Body of pancreas (tissue), 4 donors: ENCODE measurements around the gene GPS1. TPM values are rescaled to one million over a fixed set of nuclear protein-coding genes. Genes with fewer than 3 reads are reported as not detected.

ENCODE experiments used
- ATAC-seq: fragments of 150-250 bp; one replicate; pipeline ENCODE4 v1.9.1; 2016
- DNase-seq, 4 donors: peaks; one replicate each; pipeline ENCODE4 v3.0.0-alpha.2; 2019
- H3K27ac ChIP-seq, 4 donors: fragments of 200-600 bp; sonication (generic); 1 replicate in 3 of 4; 2 replicates in 1 of 4; pipeline versions ENCODE4 v1.5.1 to v1.6.1; 2016 to 2019; ENCODE audit warnings: mild to moderate bottlenecking in 1 of 4, mixed read lengths in 1 of 4, moderate library complexity in 1 of 4
- H3K27me3 ChIP-seq, 2 donors: fragments of 200-600 bp; sonication (generic); one replicate each; pipeline ENCODE4 v1.6.0; 2016; ENCODE audit warnings: mild to moderate bottlenecking in 1 of 2
- H3K36me3 ChIP-seq, 2 donors: fragments of 200-600 bp; sonication (generic); replicated peaks in 1 of 2; 2 replicates each; pipeline ENCODE4 v1.5.1; 2016; ENCODE audit warnings: low read depth in 2 of 2; ENCODE audit not compliant: insufficient read depth in 1 of 2
- H3K4me1 ChIP-seq: fragments of 200-600 bp; sonication (generic); one replicate; pipeline ENCODE4 v1.6.0; 2016
- H3K4me3 ChIP-seq, 2 donors: fragments of 200-600 bp; sonication (generic); 1 replicate in 1 of 2; 2 replicates in 1 of 2; pipeline ENCODE4 v1.5.1; 2016 to 2019
- H3K9me3 ChIP-seq, 3 donors: fragments of 200-600 bp; sonication (generic); 1 replicate in 2 of 3; 2 replicates in 1 of 3; pipeline ENCODE4 v1.5.1; 2016
- POLR2A ChIP-seq, 3 donors: fragments of 450-650 bp; IDR thresholded peaks; one replicate each; pipeline ENCODE4 v1.6.1; 2016; ENCODE audit warnings: antibody characterized with exemption in 3 of 3, mild to moderate bottlenecking in 2 of 3
- WGBS, 2 donors: methylation state at CpG; one replicate each; pipeline ENCODE4 v1.1.5; 2017; 5-methylcytosine and 5-hydroxymethylcytosine counted together
- intact Hi-C: fragments of 100-400 bp; cut with DNase I; formaldehyde crosslinking; loops from one replicate; pipeline ENCODE4 v1.15.1; 2023
- total RNA-seq, 2 donors: library from RNA; depleted of rRNA; stranded (reverse); fragments of >200 nt; gene quantifications; one replicate each; pipeline ENCODE4 v1.1.0, GENCODE V29; 2016
- TF ChIP-seq, protein P1 (sequence below), 7 experiments: fragments of 450-650 bp in 4 of 7; fragments of 200-600 bp in 3 of 7; sonication (generic) in 3 of 7; IDR thresholded peaks; one replicate each; pipeline ENCODE4 v1.5.1; 2016 to 2019; ENCODE audit warnings: antibody characterized with exemption in 7 of 7

The GPS1 gene
- total RNA-seq, 2 donors from 2014 or later = 63.0 to 86.4 TPM

DNA sequence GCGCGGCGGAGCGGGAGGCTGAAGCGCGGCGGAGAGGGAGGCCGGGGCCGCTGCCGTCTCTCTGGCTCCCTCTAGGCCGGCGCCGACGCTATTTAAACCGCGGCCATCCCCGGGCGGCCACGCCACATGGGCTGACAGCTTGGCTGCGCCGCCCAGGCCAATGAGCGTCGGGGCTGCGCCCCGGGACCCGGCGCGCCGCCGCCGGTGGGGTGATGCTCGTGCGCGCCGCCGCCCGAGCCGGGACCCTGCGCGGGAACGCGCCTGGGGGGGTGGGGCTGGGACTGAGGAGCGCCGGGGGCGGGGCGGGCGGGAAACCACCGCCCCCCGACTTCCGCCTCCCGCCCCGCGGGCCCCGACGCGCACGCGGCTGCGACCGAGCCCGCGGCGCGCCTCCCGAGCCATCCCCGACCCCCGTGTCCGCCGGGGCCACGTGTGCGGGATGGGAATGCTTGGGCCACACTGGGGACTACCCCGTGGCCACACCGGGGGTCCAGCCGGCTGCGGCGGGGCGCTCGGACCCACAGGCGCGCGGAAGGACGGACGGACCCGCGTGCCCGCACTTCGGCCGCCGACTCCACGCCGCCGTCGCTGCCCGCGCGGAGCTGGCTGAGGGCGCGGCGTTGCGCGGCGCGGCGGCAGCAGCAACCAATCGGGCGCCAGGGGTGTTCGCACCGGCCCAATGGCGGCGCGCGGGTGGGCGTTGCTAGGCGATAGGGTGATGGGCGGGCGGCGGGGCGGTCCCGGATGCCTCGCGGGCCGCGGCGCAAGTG, 46.7 kb downstream of the GPS1 start, which contains the start of gene FASN:
Gene FASN (minus strand): TSS at position 68 of the 770 bp plus-strand sequence. CDS start 1,791 bp downstream, outside the sequence.
- H3K27ac ChIP-seq = peak within 1 kb of the TSS; percentile 89 to 97 (median 95)
- peak within 1 kb of the TSS; percentile 56 to 58 for H3K4me3 ChIP-seq
- H3K36me3 ChIP-seq = peaks cover 0 to 7% of the 10 kb centered on the region in 2 donors
- TF ChIP-seq POLR2A (IDR thresholded peaks at IDR 0.05) = peak; percentile 93 to 98 (median 96)
- TF ChIP-seq, protein P1, sequence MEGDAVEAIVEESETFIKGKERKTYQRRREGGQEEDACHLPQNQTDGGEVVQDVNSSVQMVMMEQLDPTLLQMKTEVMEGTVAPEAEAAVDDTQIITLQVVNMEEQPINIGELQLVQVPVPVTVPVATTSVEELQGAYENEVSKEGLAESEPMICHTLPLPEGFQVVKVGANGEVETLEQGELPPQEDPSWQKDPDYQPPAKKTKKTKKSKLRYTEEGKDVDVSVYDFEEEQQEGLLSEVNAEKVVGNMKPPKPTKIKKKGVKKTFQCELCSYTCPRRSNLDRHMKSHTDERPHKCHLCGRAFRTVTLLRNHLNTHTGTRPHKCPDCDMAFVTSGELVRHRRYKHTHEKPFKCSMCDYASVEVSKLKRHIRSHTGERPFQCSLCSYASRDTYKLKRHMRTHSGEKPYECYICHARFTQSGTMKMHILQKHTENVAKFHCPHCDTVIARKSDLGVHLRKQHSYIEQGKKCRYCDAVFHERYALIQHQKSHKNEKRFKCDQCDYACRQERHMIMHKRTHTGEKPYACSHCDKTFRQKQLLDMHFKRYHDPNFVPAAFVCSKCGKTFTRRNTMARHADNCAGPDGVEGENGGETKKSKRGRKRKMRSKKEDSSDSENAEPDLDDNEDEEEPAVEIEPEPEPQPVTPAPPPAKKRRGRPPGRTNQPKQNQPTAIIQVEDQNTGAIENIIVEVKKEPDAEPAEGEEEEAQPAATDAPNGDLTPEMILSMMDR (IDR thresholded peaks at IDR 0.05) = peak in 5 of 7 experiments; percentile 36 to 60 (median 45)
- H3K27me3 ChIP-seq = no peaks in the 10 kb centered on the region
- intact Hi-C loops = no loop called here
- DNase-seq (peak; percentile 93 to 96 (median 94)), ATAC-seq (peak; percentile 85)
- no peaks in the 10 kb centered on the region for H3K9me3 ChIP-seq
- peaks cover 56% of the 10 kb centered on the region for H3K4me1 ChIP-seq
- WGBS, 2 donors = 0% methylated on average over 65 of the region's 124 CpGs; no CpG with 5 or more reads in 1 of the 2 donors

DNA sequence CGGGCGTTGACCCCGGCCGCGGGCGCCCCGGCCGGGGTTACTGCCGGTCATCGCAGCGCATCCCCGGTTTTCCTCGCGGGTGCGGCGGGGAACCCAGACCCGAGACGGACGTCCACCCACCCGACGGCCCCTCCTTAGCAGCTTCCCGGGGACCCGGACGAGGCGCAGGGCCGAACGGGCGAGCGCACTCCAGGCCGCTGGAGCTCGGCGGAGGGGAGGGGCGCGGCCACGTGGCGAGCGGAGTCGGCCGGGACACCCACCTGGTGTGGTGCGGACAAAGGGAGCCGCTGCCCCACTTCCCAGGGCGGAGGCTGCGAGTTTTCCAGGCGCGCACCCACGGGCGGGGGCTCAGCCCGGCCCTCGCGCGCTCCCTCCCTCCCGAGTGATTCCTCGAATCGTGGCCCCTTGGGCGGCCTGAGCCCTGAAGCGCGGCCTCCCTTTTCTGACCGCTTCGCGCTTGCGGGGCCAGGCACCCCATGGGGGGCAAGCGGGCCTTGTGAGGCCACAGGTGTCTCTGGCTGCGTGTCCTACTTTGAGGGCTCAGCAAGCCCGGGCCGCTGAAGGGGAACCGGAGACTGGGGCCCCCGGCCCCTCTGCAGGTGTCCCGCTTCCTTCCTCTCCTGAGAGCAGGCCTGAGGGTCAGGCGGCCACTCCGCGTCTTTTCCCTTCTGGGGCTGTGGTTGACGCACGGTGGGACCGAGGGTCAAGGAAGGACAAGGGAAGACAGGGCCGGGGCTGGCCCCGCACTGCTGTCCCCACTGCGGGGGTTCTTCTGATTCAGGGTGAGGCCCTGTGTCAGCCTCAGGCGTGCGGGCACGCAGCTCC, 47.5 kb downstream of the GPS1 start:
- WGBS, 2 donors = 25% methylated on average over 68 of the region's 80 CpGs; no CpG with 5 or more reads in 1 of the 2 donors
- DNase-seq = peak in 1 of 4 donors; percentile 34

DNA sequence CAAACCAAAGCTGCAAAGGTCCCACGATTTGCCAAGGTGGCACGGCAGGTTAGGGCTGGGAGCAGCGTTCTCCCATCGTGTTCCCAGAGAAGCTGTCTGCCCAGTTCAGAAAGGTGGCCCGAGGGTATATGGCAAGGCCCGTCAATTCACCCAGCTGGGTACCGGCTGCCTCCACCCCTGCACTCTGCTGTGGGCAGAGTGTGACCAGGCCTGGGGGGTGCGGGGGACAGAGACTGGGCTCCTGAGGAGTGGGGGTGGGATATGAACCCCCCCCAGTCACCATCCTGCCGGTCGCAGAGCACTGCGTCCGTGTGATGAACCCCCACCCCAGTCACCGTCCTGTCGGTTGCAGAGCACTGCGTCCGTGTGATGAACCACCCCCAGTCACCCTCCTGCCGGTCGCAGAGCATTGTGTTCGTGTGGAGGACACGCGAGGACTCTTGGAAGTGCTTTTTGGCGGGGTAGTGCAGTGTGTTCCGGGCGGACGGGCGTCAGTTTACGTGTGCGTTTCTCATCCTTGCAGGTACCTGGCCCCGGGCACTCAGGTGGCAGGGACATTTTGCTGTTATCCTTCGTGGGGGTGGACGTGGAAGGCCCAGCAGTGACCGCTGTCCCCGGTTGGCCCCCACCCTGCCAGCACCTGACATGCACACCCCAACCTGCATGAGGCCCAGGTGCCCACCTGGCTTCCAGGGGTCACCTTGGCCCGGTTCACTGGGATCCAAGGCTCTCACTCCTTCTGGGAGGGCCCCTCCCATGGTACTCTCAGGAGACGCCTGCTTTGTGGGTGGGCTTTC, 49.0 kb downstream of the GPS1 start:
- Histone ChIP-seq H3K36me3 (no peaks in the 10 kb centered on the region), H3K27ac (peak overlapping the region in 3 of 4 donors; percentile 54 to 97 (median 77)), H3K4me1 (peaks cover 78% of the 10 kb centered on the region), H3K4me3 (no peak overlapping the region), H3K9me3 (no peaks in the 10 kb centered on the region), H3K27me3 (no peaks in the 10 kb centered on the region)
- WGBS, 2 donors = 87 to 89% methylated on average over 14 to 34 of the region's 35 CpGs
- TF ChIP-seq, protein P1 (IDR thresholded peaks at IDR 0.05) = no peak
- TF ChIP-seq POLR2A (IDR thresholded peaks at IDR 0.05) = no peak
- intact Hi-C loops = no loop called here
- DNase-seq (no peak), ATAC-seq (no peak)

More for the DNA sequence above, 47.5 kb downstream of the GPS1 start:
- H3K36me3 ChIP-seq = peaks cover 0 to 4% of the 10 kb centered on the region in 2 donors
- H3K27me3 ChIP-seq = no peaks in the 10 kb centered on the region
- no peak overlapping the region for H3K4me3 ChIP-seq
- TF ChIP-seq, protein P1 (IDR thresholded peaks at IDR 0.05) = no peak
- no peak for TF ChIP-seq POLR2A (IDR thresholded peaks at IDR 0.05)
- peak; percentile 2 for ATAC-seq
- no peaks in the 10 kb centered on the region for H3K9me3 ChIP-seq
- peaks cover 64% of the 10 kb centered on the region for H3K4me1 ChIP-seq
- intact Hi-C loops = no loop called here
- peak overlapping the region; percentile 71 to 97 (median 93) for H3K27ac ChIP-seq

DNA sequence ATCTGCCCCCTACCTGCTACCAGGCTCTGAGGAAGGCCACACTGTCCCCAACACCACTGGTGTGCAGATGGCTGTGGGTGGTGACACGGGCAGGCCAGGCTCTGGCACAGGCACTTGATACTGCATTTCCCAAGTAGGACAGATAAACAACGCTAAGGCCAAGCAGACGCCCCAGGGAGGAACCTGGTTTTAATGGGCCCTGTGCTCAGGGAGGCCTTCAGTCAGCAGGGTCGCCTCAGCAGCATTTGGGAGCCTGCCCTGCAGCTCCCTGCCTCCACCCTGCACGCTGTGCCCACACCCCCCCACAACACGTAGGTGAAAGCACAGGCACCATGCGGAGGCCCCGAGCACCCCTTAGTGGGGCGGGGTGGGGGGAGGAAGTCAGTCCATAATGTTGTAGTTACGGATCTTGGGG, 49.6 kb downstream of the GPS1 start:
- DNase-seq = no peak
- Histone ChIP-seq H3K4me3 (no peak overlapping the region), H3K27ac (peak overlapping the region in 3 of 4 donors; percentile 54 to 77 (median 68)), H3K27me3 (no peaks in the 10 kb centered on the region), H3K4me1 (peaks cover 83% of the 10 kb centered on the region), H3K9me3 (no peaks in the 10 kb centered on the region), H3K36me3 (no peaks in the 10 kb centered on the region)
- ATAC-seq = no peak
- 40 to 60% methylated on average over 1 to 9 of the region's 10 CpGs for WGBS, 2 donors
- intact Hi-C loops = no loop called here
- TF ChIP-seq POLR2A (IDR thresholded peaks at IDR 0.05) = no peak
- TF ChIP-seq, protein P1 (IDR thresholded peaks at IDR 0.05) = no peak
